Ectodermal cell (in vitro differentiated cells): ENCODE measurements around the gene TRIOBP.
"Not testable (repeated sequence)": the region's sequence is repeated elsewhere in the genome, so short reads cannot be mapped to it uniquely, and the experiment has no call there.

Experiments
- H3K27ac ChIP-seq: 2 replicates; pipeline ENCODE4 v1.7.0; 2013; ENCODE audit warnings: mild to moderate bottlenecking, low read depth, low read length; ENCODE audit not compliant: insufficient read depth, poor library complexity, severe bottlenecking
- H3K27me3 ChIP-seq: 2 replicates; pipeline ENCODE4 v1.7.0; 2013; ENCODE audit warnings: mild to moderate bottlenecking, low read length; ENCODE audit not compliant: insufficient read depth, control insufficient read depth, poor library complexity, severe bottlenecking
- H3K36me3 ChIP-seq: one replicate; pipeline ENCODE4 v1.7.0; 2013; ENCODE audit warnings: low read length; ENCODE audit not compliant: control insufficient read depth, insufficient read depth
- H3K4me1 ChIP-seq: one replicate; pipeline ENCODE4 v1.7.0; 2013; ENCODE audit warnings: low read length; ENCODE audit not compliant: control insufficient read depth, insufficient read depth
- H3K4me3 ChIP-seq: 2 replicates; pipeline ENCODE4 v1.7.0; 2013; ENCODE audit warnings: low read depth, low read length, control low read depth; ENCODE audit not compliant: insufficient read depth
- H3K9me3 ChIP-seq: 2 replicates; pipeline ENCODE4 v1.7.0; 2013; ENCODE audit warnings: mild to moderate bottlenecking, low read length, moderate library complexity; ENCODE audit not compliant: control insufficient read depth
- WGBS, 2 experiments: methylation state at CpG; one replicate each; pipeline ENCODE4 v1.1.7; 2013; ENCODE audit warnings: missing lambda C conversion rate in 2 of 2; 5-methylcytosine and 5-hydroxymethylcytosine counted together

The TRIOBP gene

DNA sequence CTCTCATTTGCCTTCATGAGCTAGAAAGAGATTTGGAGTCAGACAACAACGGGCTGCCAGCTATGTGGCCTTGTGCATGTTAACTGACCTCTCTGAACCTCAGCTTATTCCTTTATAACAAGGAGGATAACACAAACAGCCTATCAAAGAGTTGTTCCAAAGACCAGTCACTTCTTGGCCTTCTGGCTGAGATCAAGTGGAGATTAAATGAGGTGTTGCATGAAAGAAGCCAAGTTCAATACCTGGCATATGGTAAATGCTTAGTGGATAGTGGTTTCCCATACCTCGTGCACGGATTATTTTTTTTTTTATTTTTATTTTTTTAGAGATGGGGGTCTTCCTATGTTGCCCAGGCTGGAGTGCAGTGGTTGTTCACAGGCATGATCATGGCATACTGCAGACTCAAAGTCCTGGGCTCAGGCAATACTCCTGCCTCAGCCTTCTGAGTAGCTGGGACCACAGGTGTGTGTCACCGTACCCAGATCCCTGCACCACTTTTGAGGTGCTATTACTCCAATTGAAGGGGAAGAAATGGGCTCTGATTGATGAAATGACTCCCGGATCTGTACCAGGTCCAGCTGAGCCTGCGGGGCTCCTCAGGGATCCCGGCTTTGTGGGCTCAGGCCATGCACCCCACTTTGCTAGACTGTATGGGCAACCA is 16.5 kb upstream of the TRIOBP start:
- no peaks in the 10 kb centered on the region for H3K9me3 ChIP-seq
- 92 to 93% methylated on average over 7 of the region's 7 CpGs for WGBS, 2 experiments
- peaks cover 14% of the 10 kb centered on the region for H3K27me3 ChIP-seq
- no peak overlapping the region for H3K27ac ChIP-seq
- H3K36me3 ChIP-seq: no peaks in the 10 kb centered on the region
- H3K4me3 ChIP-seq: no peak overlapping the region
- peaks cover 5% of the 10 kb centered on the region for H3K4me1 ChIP-seq

DNA sequence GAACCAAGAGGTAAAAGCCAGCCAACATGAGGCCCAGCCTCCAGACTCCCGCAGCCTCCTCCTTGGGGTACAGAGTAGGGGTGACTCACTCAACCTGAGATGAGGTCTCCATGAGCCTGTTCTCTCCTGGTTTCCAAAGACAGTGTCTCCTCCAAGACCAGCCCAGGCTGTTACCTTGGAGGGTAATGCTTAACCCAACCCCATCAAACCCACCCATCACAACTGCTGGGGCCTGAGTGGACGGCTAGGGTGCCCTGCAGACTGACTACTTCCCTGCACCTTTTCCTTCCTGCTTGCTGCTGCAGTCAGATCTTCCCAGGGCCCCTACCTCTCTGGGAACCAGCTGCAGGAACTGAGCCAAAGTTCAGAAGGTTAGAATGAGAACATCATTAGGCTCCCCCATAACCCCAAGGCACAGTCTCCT is 15.8 kb upstream of the TRIOBP start:
- 80 to 81% methylated on average over 2 of the region's 2 CpGs for WGBS, 2 experiments
- Histone ChIP-seq H3K27me3 (peaks cover 7% of the 10 kb centered on the region), H3K36me3 (no peaks in the 10 kb centered on the region), H3K9me3 (no peaks in the 10 kb centered on the region), H3K4me3 (no peak overlapping the region), H3K27ac (no peak overlapping the region), H3K4me1 (peaks cover 5% of the 10 kb centered on the region)

DNA sequence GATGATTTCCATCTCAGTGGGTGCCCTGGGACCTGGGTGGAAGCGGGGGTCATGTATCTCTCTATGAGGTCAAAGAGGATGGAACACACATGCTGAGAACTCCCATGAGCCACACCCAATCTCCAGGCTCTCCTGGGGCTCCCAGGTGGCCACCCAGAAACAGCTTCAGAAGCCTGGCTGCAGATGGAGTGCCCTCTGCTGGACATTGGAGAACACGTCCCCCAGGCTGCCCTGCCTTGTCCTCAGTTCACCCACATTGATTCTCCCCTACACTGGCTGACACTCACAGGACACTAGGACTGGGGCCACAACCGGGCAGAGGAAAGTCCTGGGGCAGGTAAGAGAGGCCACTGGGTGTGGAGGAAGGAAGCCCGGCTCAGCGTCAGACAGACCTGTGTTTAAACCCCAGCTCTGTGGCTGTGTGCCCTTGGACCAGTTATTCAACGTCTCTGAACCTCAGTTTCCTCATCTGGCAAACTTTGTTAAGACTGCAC is 15.2 kb upstream of the TRIOBP start:
- H3K4me3 ChIP-seq: no peak overlapping the region
- peaks cover 2% of the 10 kb centered on the region for H3K27me3 ChIP-seq
- H3K36me3 ChIP-seq: no peaks in the 10 kb centered on the region
- H3K4me1 ChIP-seq: peaks cover 3% of the 10 kb centered on the region
- H3K27ac ChIP-seq: no peak overlapping the region
- H3K9me3 ChIP-seq: no peaks in the 10 kb centered on the region
- WGBS, 2 experiments: 36% methylated on average over 6 of the region's 6 CpGs

DNA sequence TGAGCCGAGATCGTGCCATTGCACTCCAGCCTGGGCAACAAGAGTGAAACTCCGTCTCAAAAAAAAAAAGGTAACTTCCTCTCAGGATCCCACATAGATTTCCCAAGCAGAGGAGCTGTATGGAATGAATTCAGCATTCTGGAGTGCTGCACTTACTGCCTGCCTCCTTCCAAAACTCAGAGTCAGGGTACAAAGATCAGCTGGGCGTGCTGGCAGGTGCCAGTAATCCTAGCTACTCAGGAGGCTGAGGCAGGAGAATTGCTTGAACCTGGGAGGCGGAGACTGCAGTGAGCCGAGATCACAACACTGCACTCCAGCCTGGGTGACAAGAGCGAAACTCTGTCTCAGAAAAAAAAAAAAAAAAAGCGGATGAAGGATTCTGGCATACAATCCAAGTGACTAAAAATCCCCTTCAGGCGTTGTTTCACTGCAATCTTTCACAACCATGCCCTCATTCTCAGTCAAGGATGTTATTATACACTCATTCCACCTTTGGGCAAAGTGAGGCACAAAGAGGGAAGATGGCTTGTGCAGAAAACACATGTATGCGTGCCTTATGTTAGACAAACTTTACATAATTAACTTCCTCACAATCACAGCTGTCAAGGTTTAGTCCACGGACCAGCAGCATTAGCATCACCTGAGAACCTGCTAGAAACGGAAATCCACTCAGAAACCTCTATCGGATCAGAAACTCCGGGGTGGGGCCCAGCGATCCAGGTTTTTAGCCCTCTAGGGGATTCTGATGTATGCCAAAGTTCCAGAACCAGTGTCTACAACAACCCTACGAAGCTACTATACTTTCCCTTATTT is 11.8 kb upstream of the TRIOBP start:
- peaks cover 10% of the 10 kb centered on the region for H3K36me3 ChIP-seq
- no peaks in the 10 kb centered on the region for H3K9me3 ChIP-seq
- WGBS, 2 experiments: 86 to 87% methylated on average over 15 to 16 of the region's 16 CpGs
- H3K4me3 ChIP-seq: no peak overlapping the region
- H3K27ac ChIP-seq: no peak overlapping the region
- H3K4me1 ChIP-seq: no peaks in the 10 kb centered on the region
- no peaks in the 10 kb centered on the region for H3K27me3 ChIP-seq

DNA sequence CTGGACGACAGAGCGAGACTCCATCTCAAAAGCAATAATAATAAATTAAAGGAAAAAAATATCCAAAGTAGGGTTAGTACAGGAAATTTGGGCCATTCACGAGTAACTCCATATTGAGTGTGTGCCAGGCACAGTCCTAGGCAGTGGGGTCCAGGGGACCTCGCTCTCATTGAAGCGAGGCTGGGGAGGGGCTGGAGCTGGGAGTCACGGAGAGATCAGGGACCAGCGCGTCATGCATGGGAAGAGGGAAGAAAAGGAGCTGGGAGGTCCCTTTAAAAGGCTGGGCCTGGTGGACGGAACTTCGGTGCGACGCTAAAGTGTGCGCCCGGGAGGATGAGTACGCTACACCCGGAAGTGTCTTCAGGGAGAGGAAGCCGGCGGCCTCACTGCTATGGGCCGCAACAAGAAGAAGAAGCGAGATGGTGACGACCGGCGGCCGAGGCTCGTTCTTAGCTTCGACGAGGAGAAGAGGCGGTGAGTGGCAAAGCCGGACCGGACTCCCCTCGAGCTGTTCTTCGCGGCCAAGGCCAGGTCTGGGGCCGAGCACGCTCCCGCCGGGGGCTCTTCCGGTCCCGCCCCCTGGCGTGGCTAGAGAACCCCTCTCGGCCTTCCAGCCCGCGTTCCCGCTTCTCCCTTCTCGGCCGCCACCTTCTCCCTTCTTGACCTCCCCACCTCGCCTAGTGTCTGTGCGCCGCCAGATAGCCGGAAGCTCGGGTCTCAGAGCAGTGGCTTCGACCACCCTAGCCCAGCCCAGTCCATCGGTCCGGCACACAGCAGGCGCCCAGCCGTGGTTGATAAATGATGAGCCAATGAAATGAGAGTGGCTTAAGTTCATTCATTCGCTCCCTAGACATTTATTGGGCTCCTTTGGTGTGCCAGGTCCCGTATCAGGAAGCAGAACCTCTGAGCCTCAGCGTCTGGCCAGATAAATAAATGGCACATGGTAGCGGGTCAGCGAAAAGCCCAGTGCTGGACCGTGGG is 10.6 kb upstream of the TRIOBP start, which contains the start of gene NOL12:
NOL12 (plus strand) TSS at position 342 of the 981 bp plus-strand sequence; CDS start at position 392, 50 bp downstream.
- Histone ChIP-seq H3K4me1 (no peaks in the 10 kb centered on the region), H3K4me3 (peak within 1 kb of the TSS; percentile 92), H3K27ac (no peak within 1 kb of the TSS), H3K27me3 (no peaks in the 10 kb centered on the region), H3K9me3 (no peaks in the 10 kb centered on the region), H3K36me3 (peaks cover 11% of the 10 kb centered on the region)
- WGBS, 2 experiments: 3 to 5% methylated on average over 61 to 62 of the region's 62 CpGs

DNA sequence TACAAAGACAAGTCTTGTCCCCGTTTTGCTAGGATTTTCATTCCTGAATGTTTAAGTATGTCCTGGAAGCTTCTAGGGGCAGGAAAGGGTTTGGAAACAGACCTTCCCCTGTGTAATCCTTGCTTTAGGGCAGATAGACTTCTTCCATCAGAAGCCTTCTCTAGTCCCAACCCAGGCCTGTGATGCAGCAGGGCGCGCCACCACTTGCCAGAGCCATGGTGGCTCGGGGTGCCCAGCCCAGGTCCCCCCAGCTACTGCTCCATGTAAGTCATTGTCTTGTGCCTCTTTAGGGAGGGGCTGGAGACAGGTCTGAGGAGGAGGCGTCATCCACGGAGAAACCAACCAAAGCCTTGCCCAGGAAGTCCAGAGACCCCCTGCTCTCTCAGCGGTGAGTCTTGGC is 6.4 kb upstream of the TRIOBP start:
- 97% methylated on average over 7 of the region's 7 CpGs for WGBS, 2 experiments

DNA sequence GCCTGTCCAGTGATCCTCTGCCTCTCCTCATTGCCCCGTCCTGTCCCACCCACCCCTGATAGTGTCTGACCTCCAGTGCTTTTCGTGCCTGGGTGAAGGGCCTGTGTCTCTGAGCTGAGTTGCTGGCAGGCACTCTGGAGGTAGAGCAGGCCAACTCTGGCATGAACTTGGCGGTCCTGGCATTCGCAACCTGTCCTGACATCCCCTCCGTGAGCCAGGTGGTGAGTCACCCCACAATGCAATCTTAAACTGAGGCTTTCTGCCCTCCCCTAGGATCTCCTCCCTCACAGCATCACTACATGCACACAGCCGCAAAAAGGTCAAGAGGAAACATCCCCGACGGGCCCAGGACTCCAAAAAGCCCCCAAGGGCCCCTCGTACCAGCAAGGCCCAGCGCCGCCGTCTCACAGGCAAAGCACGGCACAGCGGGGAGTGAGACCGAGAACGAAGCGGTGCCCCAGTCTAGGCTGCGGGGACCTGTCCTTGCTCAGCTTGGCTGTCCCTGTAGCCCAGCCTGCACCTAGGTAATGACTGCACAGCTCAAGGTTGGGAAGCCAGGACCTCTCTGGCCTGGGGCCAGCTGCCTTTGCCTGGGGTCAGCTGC is 5.8 kb upstream of the TRIOBP start:
- Histone ChIP-seq H3K36me3 (peaks cover 17% of the 10 kb centered on the region), H3K27me3 (no peaks in the 10 kb centered on the region), H3K4me3 (no peak overlapping the region), H3K4me1 (no peaks in the 10 kb centered on the region), H3K9me3 (no peaks in the 10 kb centered on the region), H3K27ac (no peak overlapping the region)
- 95 to 97% methylated on average over 18 of the region's 18 CpGs for WGBS, 2 experiments

More for the DNA sequence above, 6.4 kb upstream of the TRIOBP start:
- no peaks in the 10 kb centered on the region for H3K4me1 ChIP-seq
- H3K9me3 ChIP-seq: no peaks in the 10 kb centered on the region
- H3K4me3 ChIP-seq: no peak overlapping the region
- H3K27me3 ChIP-seq: no peaks in the 10 kb centered on the region
- peaks cover 17% of the 10 kb centered on the region for H3K36me3 ChIP-seq
- no peak overlapping the region for H3K27ac ChIP-seq

DNA sequence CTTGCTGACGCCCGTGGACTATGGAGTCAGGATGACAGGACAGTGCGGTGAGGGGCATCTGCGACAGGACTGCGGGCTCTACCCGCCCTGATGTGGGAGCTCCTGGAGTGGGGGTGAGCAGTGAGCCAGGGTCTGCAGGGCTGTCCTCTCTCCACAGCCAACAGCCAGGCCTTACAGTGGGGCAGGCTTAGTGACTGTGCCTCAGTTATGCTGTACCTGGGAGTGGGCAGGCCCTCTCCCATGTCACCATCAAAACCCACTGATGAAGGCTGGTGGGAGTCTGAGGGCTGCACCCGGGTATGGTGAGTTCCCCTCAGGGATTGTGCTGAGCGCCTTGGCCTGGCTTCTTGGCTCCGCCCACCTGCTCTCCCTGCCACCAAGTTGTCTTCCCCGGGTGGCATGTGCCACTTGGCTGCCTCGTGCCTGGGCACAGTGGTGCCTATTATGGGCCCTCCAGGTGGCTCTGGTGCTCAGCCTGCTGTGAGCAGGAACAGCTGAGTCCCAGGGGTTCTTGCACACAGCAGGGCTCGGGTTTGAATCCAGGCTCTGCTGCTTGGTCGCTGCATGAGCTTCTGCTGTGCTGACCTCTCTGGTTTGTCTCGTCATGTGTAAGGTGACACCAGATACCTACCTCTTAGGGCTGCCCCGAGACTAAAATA is 4.1 kb upstream of the TRIOBP start:
- no peaks in the 10 kb centered on the region for H3K9me3 ChIP-seq
- H3K4me1 ChIP-seq: no peaks in the 10 kb centered on the region
- H3K4me3 ChIP-seq: no peak overlapping the region
- H3K36me3 ChIP-seq: peaks cover 17% of the 10 kb centered on the region
- no peaks in the 10 kb centered on the region for H3K27me3 ChIP-seq
- WGBS, 2 experiments: 93 to 95% methylated on average over 15 of the region's 15 CpGs
- H3K27ac ChIP-seq: no peak overlapping the region

DNA sequence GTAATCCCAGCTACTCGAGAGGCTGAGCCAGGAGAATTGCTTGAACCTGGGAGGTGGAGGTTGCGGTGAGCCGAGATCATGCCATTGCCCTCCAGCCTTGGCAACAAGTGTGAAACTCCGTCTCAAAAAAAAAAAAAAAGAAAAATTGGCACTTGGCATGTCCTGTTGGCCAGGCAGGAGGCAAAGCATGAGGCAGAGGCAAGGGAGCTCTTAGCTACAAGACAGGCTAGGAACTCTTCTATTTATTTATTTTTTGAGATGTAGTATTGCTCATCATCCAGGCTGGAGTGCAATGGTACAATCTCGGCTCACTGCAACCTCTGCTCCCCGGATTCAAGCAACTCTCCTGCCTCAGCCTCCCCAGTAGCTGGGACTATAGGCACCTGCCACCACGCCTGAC is 2.7 kb upstream of the TRIOBP start:
- not testable (repeated sequence) for H3K4me3 ChIP-seq, H3K27me3 ChIP-seq, H3K4me1 ChIP-seq, H3K27ac ChIP-seq, H3K9me3 ChIP-seq
- WGBS, 2 experiments: 92 to 95% methylated on average over 7 of the region's 7 CpGs
- peaks cover 10% of the 10 kb centered on the region for H3K36me3 ChIP-seq
